Measurements from ENCODE around the gene ADCY10.

ADCY10 gene, protein sequence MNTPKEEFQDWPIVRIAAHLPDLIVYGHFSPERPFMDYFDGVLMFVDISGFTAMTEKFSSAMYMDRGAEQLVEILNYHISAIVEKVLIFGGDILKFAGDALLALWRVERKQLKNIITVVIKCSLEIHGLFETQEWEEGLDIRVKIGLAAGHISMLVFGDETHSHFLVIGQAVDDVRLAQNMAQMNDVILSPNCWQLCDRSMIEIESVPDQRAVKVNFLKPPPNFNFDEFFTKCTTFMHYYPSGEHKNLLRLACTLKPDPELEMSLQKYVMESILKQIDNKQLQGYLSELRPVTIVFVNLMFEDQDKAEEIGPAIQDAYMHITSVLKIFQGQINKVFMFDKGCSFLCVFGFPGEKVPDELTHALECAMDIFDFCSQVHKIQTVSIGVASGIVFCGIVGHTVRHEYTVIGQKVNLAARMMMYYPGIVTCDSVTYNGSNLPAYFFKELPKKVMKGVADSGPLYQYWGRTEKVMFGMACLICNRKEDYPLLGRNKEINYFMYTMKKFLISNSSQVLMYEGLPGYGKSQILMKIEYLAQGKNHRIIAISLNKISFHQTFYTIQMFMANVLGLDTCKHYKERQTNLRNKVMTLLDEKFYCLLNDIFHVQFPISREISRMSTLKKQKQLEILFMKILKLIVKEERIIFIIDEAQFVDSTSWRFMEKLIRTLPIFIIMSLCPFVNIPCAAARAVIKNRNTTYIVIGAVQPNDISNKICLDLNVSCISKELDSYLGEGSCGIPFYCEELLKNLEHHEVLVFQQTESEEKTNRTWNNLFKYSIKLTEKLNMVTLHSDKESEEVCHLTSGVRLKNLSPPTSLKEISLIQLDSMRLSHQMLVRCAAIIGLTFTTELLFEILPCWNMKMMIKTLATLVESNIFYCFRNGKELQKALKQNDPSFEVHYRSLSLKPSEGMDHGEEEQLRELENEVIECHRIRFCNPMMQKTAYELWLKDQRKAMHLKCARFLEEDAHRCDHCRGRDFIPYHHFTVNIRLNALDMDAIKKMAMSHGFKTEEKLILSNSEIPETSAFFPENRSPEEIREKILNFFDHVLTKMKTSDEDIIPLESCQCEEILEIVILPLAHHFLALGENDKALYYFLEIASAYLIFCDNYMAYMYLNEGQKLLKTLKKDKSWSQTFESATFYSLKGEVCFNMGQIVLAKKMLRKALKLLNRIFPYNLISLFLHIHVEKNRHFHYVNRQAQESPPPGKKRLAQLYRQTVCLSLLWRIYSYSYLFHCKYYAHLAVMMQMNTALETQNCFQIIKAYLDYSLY (N-terminal part only)

DNA sequence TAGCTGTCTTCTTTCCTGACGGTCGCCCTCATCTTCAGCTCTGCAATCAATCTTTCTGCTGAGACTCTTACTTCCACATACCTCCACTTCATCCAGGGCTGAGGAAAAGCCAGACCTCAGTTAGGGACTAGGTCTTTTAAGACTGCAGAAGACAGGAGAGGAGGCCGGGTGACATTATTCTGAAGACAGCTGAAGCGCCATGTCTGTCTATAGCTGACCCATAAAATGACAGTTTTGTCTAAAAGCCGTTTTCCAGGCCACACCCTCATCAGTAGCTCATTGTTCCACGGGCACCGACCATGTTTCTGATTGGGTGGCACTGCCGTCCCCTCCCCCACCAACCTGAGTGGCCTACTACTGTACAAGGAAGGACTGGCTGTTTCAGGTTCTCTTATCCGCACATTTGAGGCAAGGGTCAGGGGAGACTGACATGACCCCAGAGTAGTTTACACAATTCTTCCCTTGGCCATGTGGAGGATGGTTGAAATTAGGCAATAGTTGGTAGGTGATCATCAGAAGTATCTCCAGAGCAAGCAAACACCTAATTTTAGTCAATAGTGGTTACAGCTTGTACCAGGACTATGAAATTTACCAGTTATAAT is at the start of gene ADCY10:
ADCY10 (minus strand) TSS at position 240 of the 602 bp plus-strand sequence. CDS start 8,994 bp downstream, outside the sequence.
- H3K27me3 ChIP-seq (replicated peaks): no peaks in the 10 kb centered on the region
- TF ChIP-seq CTCF (IDR thresholded peaks at IDR 0.05; ENCODE audit: low read depth, low read length, missing control alignments): no peak

DNA sequence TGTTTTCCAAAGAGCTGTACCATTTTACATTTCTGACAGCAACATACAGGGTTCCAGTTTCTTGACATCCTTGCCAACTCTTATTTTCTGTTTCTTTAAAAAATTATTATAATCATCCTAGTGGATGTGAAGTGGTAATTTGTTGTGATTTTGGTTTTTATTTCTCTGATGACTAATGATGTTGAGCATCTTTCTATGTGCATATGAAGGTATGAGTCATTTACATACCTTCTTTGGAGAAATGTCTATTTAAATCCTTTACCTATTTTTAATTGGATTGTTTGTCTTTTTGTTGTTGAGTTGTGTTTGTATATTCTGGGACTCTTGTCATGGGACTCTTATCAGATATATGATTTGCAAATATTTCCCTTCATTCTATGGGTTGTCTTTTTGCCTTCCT is 43.8 kb upstream of the ADCY10 start:
- Histone ChIP-seq H3K36me3 (replicated peaks) (peaks cover 5% of the 10 kb centered on the region), H3K27me3 (replicated peaks) (no peaks in the 10 kb centered on the region), H3K4me3 (ENCODE audit: low read depth, low read length) (no peak overlapping the region), H3K27ac (no peak overlapping the region)
- no peak for TF ChIP-seq CTCF (IDR thresholded peaks at IDR 0.05; ENCODE audit: low read depth, low read length, missing control alignments)
- in situ Hi-C loops (cut with HindIII; ENCODE audit: low pct_ligation_motif_present, low sequenced_read_pairs): no loop called here
- DNase-seq: no peak

More for the DNA sequence above, at the start of gene ADCY10:
- H3K36me3 ChIP-seq (replicated peaks): no peaks in the 10 kb centered on the region
- in situ Hi-C loops (cut with HindIII; ENCODE audit: low pct_ligation_motif_present, low sequenced_read_pairs): no loop called here
- no peak for DNase-seq
- H3K4me3 ChIP-seq (ENCODE audit: low read depth, low read length): no peak within 1 kb of the TSS
- H3K27ac ChIP-seq: no peak within 1 kb of the TSS

DNA sequence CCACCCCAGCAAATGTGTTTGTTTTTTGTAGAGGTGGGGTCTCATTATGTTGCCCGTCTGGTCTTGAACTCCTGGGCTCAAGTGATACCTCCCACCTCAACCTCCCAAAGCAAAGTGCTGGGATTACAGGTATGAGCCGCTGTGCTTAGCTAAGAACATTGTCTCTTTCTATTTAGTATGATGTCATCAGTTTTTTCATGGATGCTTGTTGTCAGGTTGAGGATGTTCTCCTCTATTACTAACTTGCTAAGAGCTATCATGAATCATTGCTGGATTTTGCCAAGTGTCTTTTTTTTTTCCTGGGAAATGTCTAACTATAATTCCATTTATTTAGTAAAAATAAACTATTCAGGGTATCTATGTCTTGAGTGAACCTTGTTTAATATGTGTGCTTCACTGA is 42.0 kb upstream of the ADCY10 start:
- Histone ChIP-seq H3K4me3 (ENCODE audit: low read depth, low read length) (no peak overlapping the region), H3K36me3 (replicated peaks) (peaks cover 11% of the 10 kb centered on the region), H3K27me3 (replicated peaks) (no peaks in the 10 kb centered on the region), H3K27ac (no peak overlapping the region)
- in situ Hi-C loops (cut with HindIII; ENCODE audit: low pct_ligation_motif_present, low sequenced_read_pairs): no loop called here
- no peak for DNase-seq
- TF ChIP-seq CTCF (IDR thresholded peaks at IDR 0.05; ENCODE audit: low read depth, low read length, missing control alignments): no peak

GRCh38 chr1:167950569-167950968 is 36.6 kb upstream of the ADCY10 start:
- Histone ChIP-seq H3K27me3 (replicated peaks) (no peaks in the 10 kb centered on the region), H3K36me3 (replicated peaks) (peaks cover 11% of the 10 kb centered on the region), H3K27ac (no peak overlapping the region), H3K4me3 (ENCODE audit: low read depth, low read length) (no peak overlapping the region)
- TF ChIP-seq CTCF (IDR thresholded peaks at IDR 0.05; ENCODE audit: low read depth, low read length, missing control alignments): no peak
- in situ Hi-C loops (cut with HindIII; ENCODE audit: low pct_ligation_motif_present, low sequenced_read_pairs): no loop called here
- no peak for DNase-seq

GRCh38 chr1:167949785-167950184 is 35.9 kb upstream of the ADCY10 start:
- H3K27me3 ChIP-seq (replicated peaks): no peaks in the 10 kb centered on the region
- H3K27ac ChIP-seq: no peak overlapping the region
- no peak for DNase-seq
- no peak overlapping the region for H3K4me3 ChIP-seq (ENCODE audit: low read depth, low read length)
- in situ Hi-C loops (cut with HindIII; ENCODE audit: low pct_ligation_motif_present, low sequenced_read_pairs): no loop called here
- TF ChIP-seq CTCF (IDR thresholded peaks at IDR 0.05; ENCODE audit: low read depth, low read length, missing control alignments): no peak
- H3K36me3 ChIP-seq (replicated peaks): peaks cover 11% of the 10 kb centered on the region

Data from brain microvascular endothelial cell (primary cell).